DMS114 treated with DMSO at 0.1 percent for 48 hours (cell line): ENCODE data around the gene MAP4K4.

Source experiments
- DNase-seq: peaks from one replicate; lab custom pipeline; 2025; ENCODE audit not compliant: unreplicated experiment; lab: John Stamatoyannopoulos, UW

Gene MAP4K4

GRCh38 chr2:101832114-101832513 is 134.6 kb downstream of the MAP4K4 start:
- DNase-seq = peak; percentile 15

GRCh38 chr2:101833890-101834523 is 136.5 kb downstream of the MAP4K4 start:
- no peak for DNase-seq

DNA sequence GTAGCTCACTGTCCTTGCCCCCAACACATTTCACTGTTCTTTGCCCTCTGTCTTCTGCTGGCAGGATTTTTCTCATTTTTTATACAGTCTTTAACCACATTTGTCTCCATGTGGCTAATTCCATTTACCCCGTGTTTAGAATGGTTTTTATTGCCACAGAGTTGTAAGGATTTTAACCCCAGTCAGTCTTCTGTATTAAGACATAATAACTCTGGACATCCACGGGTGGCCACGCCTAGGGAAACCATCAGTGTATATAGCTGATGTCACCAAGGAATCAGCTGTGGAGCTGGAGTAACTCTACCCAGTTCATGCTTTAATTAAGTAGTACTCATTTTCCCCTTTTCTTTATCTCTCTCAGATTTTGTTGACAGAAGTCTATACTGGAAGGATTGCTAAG is 139.8 kb downstream of the MAP4K4 start:
- DNase-seq = no peak

GRCh38 chr2:101841679-101842327 is 144.3 kb downstream of the MAP4K4 start:
- no peak for DNase-seq

GRCh38 chr2:101842471-101842870 is 145.0 kb downstream of the MAP4K4 start:
- no peak for DNase-seq

DNA sequence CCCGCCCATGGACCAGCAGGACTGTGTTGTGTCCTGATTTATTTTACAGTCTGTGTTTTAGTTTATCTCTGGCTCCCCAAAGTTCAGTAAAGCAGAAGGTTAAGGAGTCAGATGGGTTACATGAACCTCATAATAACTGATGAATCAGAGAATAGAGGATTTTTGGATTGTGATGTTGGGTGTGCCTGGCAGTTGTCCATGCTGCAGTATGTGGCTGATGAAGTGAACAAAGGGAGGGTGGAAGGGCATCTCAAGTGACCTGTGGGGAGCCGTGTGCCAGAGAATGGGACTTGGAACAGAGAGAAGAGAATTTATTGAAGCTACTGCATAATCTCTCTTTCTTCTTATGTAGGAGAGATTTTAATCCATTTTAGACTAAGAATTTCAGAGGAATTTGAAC is 145.5 kb downstream of the MAP4K4 start:
- no peak for DNase-seq

- no peak for DNase-seq
Observed at GRCh38 chr2:101843471-101843870, 146.0 kb downstream of the MAP4K4 start.

GRCh38 chr2:101844055-101844635 is 146.6 kb downstream of the MAP4K4 start:
- no peak for DNase-seq

- DNase-seq = no peak
Observed at GRCh38 chr2:101846973-101847372, 149.5 kb downstream of the MAP4K4 start.

GRCh38 chr2:101847661-101848339 is 150.3 kb downstream of the MAP4K4 start:
- DNase-seq = no peak

DNA sequence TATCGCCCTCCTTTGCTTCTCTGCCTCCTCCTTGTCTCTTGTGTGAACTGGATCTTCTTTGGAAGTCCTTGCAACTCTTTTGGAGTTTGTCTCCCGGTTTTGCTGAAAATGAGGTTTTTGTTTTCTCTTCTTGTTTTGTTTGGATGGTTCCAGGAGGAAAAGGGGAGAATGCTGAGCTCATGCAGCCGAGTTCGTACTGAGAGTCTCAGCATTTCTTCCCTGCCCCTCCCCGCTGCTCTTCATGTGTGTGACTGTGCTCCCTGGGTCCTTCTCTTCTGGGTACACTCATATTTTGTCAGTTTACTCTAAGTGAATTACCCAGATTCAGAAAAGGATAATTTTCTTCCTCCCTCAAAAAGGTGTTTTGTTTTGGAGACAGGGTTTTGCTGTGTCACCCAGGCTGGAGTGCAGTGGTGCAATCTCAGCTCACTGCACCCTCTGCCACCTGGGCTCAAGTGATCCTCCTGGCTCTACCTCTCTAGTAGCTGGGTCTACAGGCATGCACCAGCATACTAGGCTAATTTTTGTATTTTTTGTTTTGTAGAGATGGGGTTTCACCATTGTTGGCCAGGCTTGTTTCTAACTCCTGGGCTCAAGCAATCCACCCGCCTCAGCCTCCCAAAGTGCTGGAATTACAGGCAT is 151.4 kb downstream of the MAP4K4 start:
- DNase-seq = no peak

DNA sequence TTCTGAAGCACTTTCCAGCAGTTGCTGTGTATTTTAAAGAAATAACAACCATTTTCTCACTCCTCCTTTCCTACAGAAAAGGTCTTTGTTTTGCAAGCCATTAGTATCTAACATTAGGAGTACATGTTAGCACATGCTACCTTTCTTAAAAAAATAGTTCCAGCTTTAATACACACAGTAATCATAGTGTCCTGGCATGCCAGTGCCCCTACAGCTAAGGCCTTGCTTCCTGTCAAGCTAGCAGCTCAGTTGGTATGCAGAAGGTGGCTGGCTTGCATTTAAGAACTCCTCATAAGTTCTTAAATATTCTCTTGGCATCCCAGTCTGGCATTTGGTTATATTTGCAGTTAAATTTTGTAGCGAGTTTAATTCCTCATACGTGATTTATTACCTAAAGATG is 152.9 kb downstream of the MAP4K4 start:
- DNase-seq = no peak

DNA sequence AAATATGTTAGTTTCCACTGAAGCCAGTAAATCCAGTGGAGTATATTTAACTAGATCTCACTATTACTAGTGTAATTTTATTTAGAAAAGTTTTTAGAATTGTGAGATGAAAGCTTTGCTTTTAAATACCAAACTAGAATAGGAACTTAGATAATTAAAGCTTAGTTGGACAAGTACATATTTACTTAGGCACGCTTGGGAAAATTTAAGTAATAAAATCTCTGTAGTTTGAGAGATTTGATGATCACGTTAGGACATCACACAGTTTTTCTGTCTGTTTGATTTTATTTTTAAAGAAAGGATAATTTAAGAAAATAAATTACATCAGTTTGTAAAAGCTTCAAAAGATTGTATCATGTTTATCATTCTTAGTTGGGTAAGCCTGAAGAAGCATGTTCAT is 153.5 kb downstream of the MAP4K4 start:
- DNase-seq = no peak

- DNase-seq = no peak
Observed at GRCh38 chr2:101852824-101853223, 155.3 kb downstream of the MAP4K4 start.

- no peak for DNase-seq
Observed at GRCh38 chr2:101854877-101855276, 157.4 kb downstream of the MAP4K4 start.

GRCh38 chr2:101855776-101856175 is 158.3 kb downstream of the MAP4K4 start:
- DNase-seq = no peak

GRCh38 chr2:101858246-101858645 is 160.7 kb downstream of the MAP4K4 start:
- DNase-seq = no peak

GRCh38 chr2:101858910-101859309 is 161.4 kb downstream of the MAP4K4 start:
- no peak for DNase-seq

GRCh38 chr2:101859604-101860003 is 162.1 kb downstream of the MAP4K4 start:
- DNase-seq = no peak

DNA sequence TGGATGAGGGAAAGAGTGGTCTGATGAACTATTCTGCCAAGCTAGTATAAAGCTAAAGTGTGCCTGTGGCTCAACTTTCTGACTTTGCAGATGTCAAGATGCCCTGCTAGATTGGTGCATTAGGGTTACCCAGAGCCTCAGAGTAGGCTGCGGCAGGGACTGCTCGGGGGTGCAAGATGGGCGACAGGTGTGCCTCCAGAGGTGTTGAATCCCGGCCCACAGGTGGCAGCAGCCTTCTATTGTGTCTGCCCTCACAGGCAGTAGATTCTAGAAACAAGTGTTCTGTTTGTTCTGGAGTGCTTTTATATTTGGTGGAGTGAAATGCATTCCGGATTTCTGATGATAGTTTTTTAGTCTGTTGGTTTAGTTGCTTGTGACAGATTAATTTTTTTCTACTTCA is 162.7 kb downstream of the MAP4K4 start:
- no peak for DNase-seq

GRCh38 chr2:101860782-101861181 is 163.3 kb downstream of the MAP4K4 start:
- no peak for DNase-seq

- DNase-seq = no peak
Observed at GRCh38 chr2:101861382-101861781, 163.9 kb downstream of the MAP4K4 start.
